Activated CD8-positive, alpha-beta T cell treated with anti-CD3 and anti-CD28 coated beads, Interleukin-2, amount 10 ng/mL, durations not matched to agents 7 days and 5 days (primary cell): ENCODE data around the gene CENPL. TPM values are rescaled to one million over a fixed set of nuclear protein-coding genes. Genes with fewer than 3 reads are reported as not detected.
"Not testable (repeated sequence)": the region's sequence is repeated elsewhere in the genome, so short reads cannot be mapped to it uniquely, and the experiment has no call there.

Experiments used
- ATAC-seq: fragments of 150-1000 bp; cut with Tn5 transposase; one replicate; pipeline ENCODE4 v1.10.0; 2021; ENCODE audit warnings: moderate library complexity
- CTCF ChIA-PET: fragments of 350-600 bp; sonication (Branson Sonifier 250); formaldehyde crosslinking; loops from one replicate; lab custom pipeline; 2021; ENCODE audit warnings: antibody characterized with exemption; lab: Charles Lee
- POLR2A ChIA-PET: fragments of 350-600 bp; sonication (Branson Sonifier 250); formaldehyde crosslinking; loops from one replicate; lab custom pipeline; 2021; ENCODE audit warnings: antibody characterized with exemption; lab: Charles Lee
- DNase-seq: peaks from one replicate; pipeline ENCODE4 v3.0.0-alpha.2; 2020
- H3K27ac Mint-ChIP-seq: one replicate; pipeline ENCODE4 v1.8.0; 2021; ENCODE audit warnings: mild to moderate bottlenecking, mixed read lengths
- H3K27me3 Mint-ChIP-seq: one replicate; pipeline ENCODE4 v1.8.0; 2021; ENCODE audit warnings: low read depth, mixed read lengths
- H3K36me3 Mint-ChIP-seq: one replicate; pipeline ENCODE4 v1.8.0; 2021; ENCODE audit warnings: low read depth, mixed read lengths
- H3K4me1 Mint-ChIP-seq: one replicate; pipeline ENCODE4 v1.8.0; 2021; ENCODE audit warnings: low read depth, mixed read lengths
- H3K4me3 Mint-ChIP-seq: one replicate; pipeline ENCODE4 v1.8.0; 2021; ENCODE audit warnings: mild to moderate bottlenecking, mixed read lengths
- H3K9me3 Mint-ChIP-seq: one replicate; pipeline ENCODE4 v1.8.0; 2022; ENCODE audit warnings: mixed read lengths; ENCODE audit not compliant: insufficient read depth
- total RNA-seq, 2 experiments: library from RNA; stranded (reverse); gene quantifications; one replicate each; pipeline ENCODE4 v1.2.3, GENCODE V29; 2021

Gene CENPL
- total RNA-seq, 2 experiments from 2014 or later = 35.5 to 39.2 TPM

GRCh38 chr1:173789841-173790240 lies 34.8 kb downstream of the CENPL start:
- no peaks in the 10 kb centered on the region for H3K4me1 Mint-ChIP-seq
- H3K9me3 Mint-ChIP-seq = no peaks in the 10 kb centered on the region
- ATAC-seq (no peak), DNase-seq (no peak)
- H3K36me3 Mint-ChIP-seq = peaks cover 34% of the 10 kb centered on the region
- H3K27ac Mint-ChIP-seq = no peak overlapping the region
- no peaks in the 10 kb centered on the region for H3K27me3 Mint-ChIP-seq
- ChIA-PET POLR2A (interaction anchor here (0.7 kb wide), 1 partner anchor 10 kb away, joined by 3 read pairs; no protein-coding TSS in a partner anchor), CTCF (no interaction called here)
- no peak overlapping the region for H3K4me3 Mint-ChIP-seq

- DNase-seq (no peak), ATAC-seq (no peak)
- H3K27ac Mint-ChIP-seq = no peak overlapping the region
- H3K36me3 Mint-ChIP-seq = peaks cover 50% of the 10 kb centered on the region
- POLR2A ChIA-PET = no interaction called here
- CTCF ChIA-PET = no interaction called here
- H3K27me3 Mint-ChIP-seq = no peaks in the 10 kb centered on the region
- no peak overlapping the region for H3K4me3 Mint-ChIP-seq
- H3K9me3 Mint-ChIP-seq = no peaks in the 10 kb centered on the region
- H3K4me1 Mint-ChIP-seq = no peaks in the 10 kb centered on the region
Observed at GRCh38 chr1:173784997-173785396, 39.7 kb downstream of the CENPL start.

GRCh38 chr1:173779936-173780335 lies 44.7 kb downstream of the CENPL start:
- Mint-ChIP-seq H3K27me3 (no peaks in the 10 kb centered on the region), H3K9me3 (no peaks in the 10 kb centered on the region), H3K27ac (no peak overlapping the region), H3K4me1 (no peaks in the 10 kb centered on the region), H3K4me3 (no peak overlapping the region), H3K36me3 (peaks cover 76% of the 10 kb centered on the region)
- CTCF ChIA-PET = interaction anchor here (1.6 kb wide), 1 partner anchor 350 kb away, joined by 4 read pairs; no protein-coding TSS in a partner anchor
- POLR2A ChIA-PET = interaction anchor here (0.6 to 1.9 kb wide), 4 partner anchors 8 to 72 kb away, joined by 3 to 4 read pairs (median 3); no protein-coding TSS in a partner anchor
- DNase-seq = no peak
- ATAC-seq = no peak

GRCh38 chr1:173775578-173776226 lies 49.0 kb downstream of the CENPL start:
- DNase-seq (no peak), ATAC-seq (no peak)
- peaks cover 56% of the 10 kb centered on the region for H3K36me3 Mint-ChIP-seq
- no peak overlapping the region for H3K4me3 Mint-ChIP-seq
- CTCF ChIA-PET = no interaction called here
- no peak overlapping the region for H3K27ac Mint-ChIP-seq
- H3K9me3 Mint-ChIP-seq = no peaks in the 10 kb centered on the region
- no peaks in the 10 kb centered on the region for H3K4me1 Mint-ChIP-seq
- no peaks in the 10 kb centered on the region for H3K27me3 Mint-ChIP-seq
- POLR2A ChIA-PET = no interaction called here

GRCh38 chr1:173771560-173771959 lies 53.1 kb downstream of the CENPL start:
- Mint-ChIP-seq H3K27ac (no peak overlapping the region), H3K4me1 (peaks cover 4% of the 10 kb centered on the region), H3K4me3 (no peak overlapping the region), H3K9me3 (no peaks in the 10 kb centered on the region), H3K36me3 (peaks cover 33% of the 10 kb centered on the region), H3K27me3 (no peaks in the 10 kb centered on the region)
- CTCF ChIA-PET = interaction anchor here (0.7 to 1.0 kb wide), 2 partner anchors 12 to 342 kb away, joined by 3 to 4 read pairs; no protein-coding TSS in a partner anchor
- POLR2A ChIA-PET = interaction anchor here (1.9 kb wide), 1 partner anchor 8 kb away, joined by 4 read pairs; no protein-coding TSS in a partner anchor
- DNase-seq = no peak
- no peak for ATAC-seq

GRCh38 chr1:173770330-173770729 lies 54.4 kb downstream of the CENPL start:
- H3K9me3 Mint-ChIP-seq, H3K4me1 Mint-ChIP-seq, DNase-seq, H3K27ac Mint-ChIP-seq, POLR2A ChIA-PET, CTCF ChIA-PET, H3K4me3 Mint-ChIP-seq, H3K27me3 Mint-ChIP-seq, ATAC-seq: not testable (repeated sequence)
- peaks cover 24% of the 10 kb centered on the region for H3K36me3 Mint-ChIP-seq

- DNase-seq (no peak), ATAC-seq (no peak)
- CTCF ChIA-PET = no interaction called here
- Mint-ChIP-seq H3K4me1 (peaks cover 4% of the 10 kb centered on the region), H3K27me3 (no peaks in the 10 kb centered on the region), H3K4me3 (no peak overlapping the region), H3K36me3 (peaks cover 28% of the 10 kb centered on the region), H3K27ac (no peak overlapping the region), H3K9me3 (peaks cover 8% of the 10 kb centered on the region)
- POLR2A ChIA-PET = no interaction called here
Observed at GRCh38 chr1:173768827-173769226, 55.9 kb downstream of the CENPL start.

- no peak overlapping the region for H3K27ac Mint-ChIP-seq
- CTCF ChIA-PET = no interaction called here
Observed at GRCh38 chr1:173768206-173768605, 56.5 kb downstream of the CENPL start.

GRCh38 chr1:173764331-173764730 lies 60.4 kb downstream of the CENPL start:
- POLR2A ChIA-PET = interaction anchor here (0.6 to 0.9 kb wide), 2 partner anchors 22 to 105 kb away, joined by 3 read pairs; no protein-coding TSS in a partner anchor
- H3K27ac Mint-ChIP-seq, H3K27me3 Mint-ChIP-seq, DNase-seq, ATAC-seq, CTCF ChIA-PET, H3K4me3 Mint-ChIP-seq: not testable (repeated sequence)
- Mint-ChIP-seq H3K36me3 (peaks cover 62% of the 10 kb centered on the region), H3K9me3 (peaks cover 35% of the 10 kb centered on the region), H3K4me1 (peaks cover 16% of the 10 kb centered on the region)

More at GRCh38 chr1:173768206-173768605, 56.5 kb downstream of the CENPL start:
- POLR2A ChIA-PET = no interaction called here
- no peaks in the 10 kb centered on the region for H3K27me3 Mint-ChIP-seq
- peaks cover 33% of the 10 kb centered on the region for H3K36me3 Mint-ChIP-seq
- ATAC-seq = no peak
- no peak for DNase-seq
- peaks cover 10% of the 10 kb centered on the region for H3K9me3 Mint-ChIP-seq
- H3K4me1 Mint-ChIP-seq = peaks cover 4% of the 10 kb centered on the region
- H3K4me3 Mint-ChIP-seq = no peak overlapping the region

- Mint-ChIP-seq H3K27me3 (no peaks in the 10 kb centered on the region), H3K27ac (no peak overlapping the region), H3K4me3 (no peak overlapping the region), H3K4me1 (peaks cover 16% of the 10 kb centered on the region), H3K9me3 (peaks cover 28% of the 10 kb centered on the region), H3K36me3 (peaks cover 77% of the 10 kb centered on the region)
- no peak for ATAC-seq
- POLR2A ChIA-PET = no interaction called here
- no peak for DNase-seq
- CTCF ChIA-PET = no interaction called here
Observed at GRCh38 chr1:173758980-173759379, 65.7 kb downstream of the CENPL start.

- no peak for ATAC-seq
- CTCF ChIA-PET = no interaction called here
- no peak for DNase-seq
- POLR2A ChIA-PET = no interaction called here
- no peak overlapping the region for H3K4me3 Mint-ChIP-seq
- no peak overlapping the region for H3K27ac Mint-ChIP-seq
- peaks cover 16% of the 10 kb centered on the region for H3K4me1 Mint-ChIP-seq
- H3K9me3 Mint-ChIP-seq = peaks cover 25% of the 10 kb centered on the region
- H3K36me3 Mint-ChIP-seq = peaks cover 77% of the 10 kb centered on the region
- no peaks in the 10 kb centered on the region for H3K27me3 Mint-ChIP-seq
Observed at GRCh38 chr1:173758110-173758509, 66.6 kb downstream of the CENPL start.

- CTCF ChIA-PET = no interaction called here
- H3K4me3 Mint-ChIP-seq = no peak overlapping the region
- no peak for ATAC-seq
- peaks cover 16% of the 10 kb centered on the region for H3K4me1 Mint-ChIP-seq
- no peaks in the 10 kb centered on the region for H3K27me3 Mint-ChIP-seq
- POLR2A ChIA-PET = no interaction called here
- DNase-seq = no peak
- H3K36me3 Mint-ChIP-seq = peaks cover 74% of the 10 kb centered on the region
- no peak overlapping the region for H3K27ac Mint-ChIP-seq
- peaks cover 21% of the 10 kb centered on the region for H3K9me3 Mint-ChIP-seq
Observed at GRCh38 chr1:173757666-173758065, 67.0 kb downstream of the CENPL start.
